Ovary (tissue), 9 donors: ENCODE data around the gene TGIF2. TPM values are rescaled to one million over a fixed set of nuclear protein-coding genes. Genes with fewer than 3 reads are reported as not detected.
"Not testable (repeated sequence)": the region's sequence is repeated elsewhere in the genome, so short reads cannot be mapped to it uniquely, and the experiment has no call there.

Experiments used
- DNase-seq, 5 donors: peaks; one replicate each; pipeline ENCODE4 v3.0.0-alpha.2; 2019 to 2020
- H3K27ac ChIP-seq, 2 donors: fragments of 200-600 bp; one replicate each; pipeline versions ENCODE4 v1.5.1 to v1.8.0; 2019 to 2022
- H3K27me3 ChIP-seq: fragments of 200-600 bp; one replicate; pipeline ENCODE4 v1.8.0; 2022
- H3K36me3 ChIP-seq: fragments of 200-600 bp; sonication (generic); one replicate; pipeline ENCODE4 v1.5.1; 2019
- H3K4me1 ChIP-seq: one replicate; pipeline ENCODE4 v1.8.1; 2013; ENCODE audit warnings: mild to moderate bottlenecking, moderate library complexity; ENCODE audit not compliant: insufficient read depth
- H3K4me3 ChIP-seq: fragments of 200-600 bp; sonication (generic); one replicate; pipeline ENCODE4 v1.5.1; 2017
- H3K9me3 ChIP-seq, 2 donors: fragments of 200-600 bp in 1 of 2; sonication (generic) in 1 of 2; one replicate each; pipeline versions ENCODE4 v1.5.1 to v1.8.1; 2013 to 2019; ENCODE audit warnings: mild to moderate bottlenecking in 1 of 2, moderate library complexity in 1 of 2
- CTCF ChIP-seq, 3 donors: fragments of 450-650 bp in 2 of 3; fragments of 200-600 bp in 1 of 3; IDR thresholded peaks; one replicate each; pipeline versions ENCODE4 v1.5.1 to v1.8.0; 2016 to 2022; ENCODE audit warnings: antibody characterized with exemption in 3 of 3, mild to moderate bottlenecking in 1 of 3
- EP300 ChIP-seq: sonication (generic); formaldehyde crosslinking; IDR thresholded peaks from one replicate; pipeline ENCODE4 v1.6.1; 2017; ENCODE audit warnings: antibody characterized with exemption
- POLR2A ChIP-seq: fragments of 450-650 bp; IDR thresholded peaks from one replicate; pipeline ENCODE4 v1.6.1; 2017; ENCODE audit warnings: antibody characterized with exemption, mild to moderate bottlenecking, moderate library complexity
- WGBS, 3 donors: extraction: QIAGEN DNeasy Blood & Tissue Kit in 1 of 3; methylation state at CpG; one replicate each; pipeline versions ENCODE4 v1.1.5 to v1.1.7; 2013 to 2017; 5-methylcytosine and 5-hydroxymethylcytosine counted together
- intact Hi-C, 4 donors: fragments of 100-400 bp; cut with DNase I; formaldehyde crosslinking; loops; one replicate each; pipeline versions ENCODE4 v1.11.0 to v1.15.1; 2022 to 2023
- polyA plus RNA-seq, 2 donors: library from polyadenylated mRNA; stranded (reverse); fragments of 200-250 nt in 1 of 2; fragments of 350-450 nt in 1 of 2; fragmentation: Illumina TruSeq in 1 of 2; extraction: RNeasy Lipid Tissue Mini Kit (QIAGEN cat#74804) in 1 of 2; gene quantifications; one replicate each; pipeline ENCODE4 v1.2.3, GENCODE V29; 2013 to 2014
- total RNA-seq, 7 donors: library from RNA; depleted of rRNA in 2 of 7; stranded (reverse); fragments of >200 nt in 2 of 7; fragmentation: NEBNext Ultra II Directional in 3 of 7; extraction: Animal tissue kit (Norgen Biotek cat#: 25700) in 3 of 7; gene quantifications; one replicate each; pipeline versions ENCODE4 v1.1.0 to v1.2.4, GENCODE V29; 2016 to 2023
- donor health status: DM: no; HTN: no; CAD: no; lungs with moderate emphysema.
- donor health status: DM: no; HTN: no; CAD: no.
- donor health status: Bipolar disorder and iron deficiency.
- donor health status: DM: yes; HTN: yes; CAD: no.
- donor health status: DM: no; HTN: no; CAD: no.
- donor health status: DM: yes; HTN: yes; CAD: no.

TGIF2 gene
- total and polyA plus RNA-seq, 9 donors, result 12.6 to 39.2 (median 24.8) TPM

- DNase-seq, result no peak
- Histone ChIP-seq H3K9me3 (no peaks in the 10 kb centered on the region), H3K36me3 (no peaks in the 10 kb centered on the region), H3K4me3 (no peak overlapping the region), H3K27me3 (no peaks in the 10 kb centered on the region), H3K27ac (no peak overlapping the region), H3K4me1 (no peaks in the 10 kb centered on the region)
- no peak for TF ChIP-seq POLR2A
- TF ChIP-seq CTCF (IDR thresholded peaks at IDR 0.05), result no peak
- TF ChIP-seq EP300, result no peak
- WGBS, 3 donors, result 77 to 79% (median 78%) methylated on average over 2 of the region's 2 CpGs
- intact Hi-C loops, result no loop called here
These were observed 10.7 kb upstream of the TGIF2 start for GRCh38 chr20:36562724-36563123.

GRCh38 chr20:36563374-36563773 is 10.0 kb upstream of the TGIF2 start:
- Histone ChIP-seq H3K36me3 (no peaks in the 10 kb centered on the region), H3K9me3 (no peaks in the 10 kb centered on the region), H3K4me1 (no peaks in the 10 kb centered on the region), H3K4me3 (no peak overlapping the region), H3K27me3 (no peaks in the 10 kb centered on the region), H3K27ac (no peak overlapping the region)
- 88 to 93% (median 92%) methylated on average over 1 of the region's 1 CpG for WGBS, 3 donors
- TF ChIP-seq EP300 (no peak), POLR2A (no peak), CTCF (IDR thresholded peaks at IDR 0.05) (no peak)
- intact Hi-C loops, result no loop called here
- DNase-seq, result no peak

- DNase-seq, H3K9me3 ChIP-seq, intact Hi-C loops, H3K4me3 ChIP-seq, H3K36me3 ChIP-seq, H3K27me3 ChIP-seq, H3K4me1 ChIP-seq, H3K27ac ChIP-seq: not testable (repeated sequence)
- WGBS, 3 donors, result 93 to 96% (median 93%) methylated on average over 13 of the region's 13 CpGs
These were observed 9.2 kb upstream of the TGIF2 start for GRCh38 chr20:36564078-36564725.

- H3K4me3 ChIP-seq, H3K9me3 ChIP-seq, H3K4me1 ChIP-seq, H3K36me3 ChIP-seq, DNase-seq, intact Hi-C loops, H3K27ac ChIP-seq, H3K27me3 ChIP-seq: not testable (repeated sequence)
- 91 to 94% (median 93%) methylated on average over 6 of the region's 6 CpGs for WGBS, 3 donors
These were observed 8.7 kb upstream of the TGIF2 start for GRCh38 chr20:36564726-36565121.

- Histone ChIP-seq H3K9me3 (no peaks in the 10 kb centered on the region), H3K4me1 (no peaks in the 10 kb centered on the region), H3K27me3 (no peaks in the 10 kb centered on the region), H3K27ac (no peak overlapping the region), H3K4me3 (no peak overlapping the region), H3K36me3 (no peaks in the 10 kb centered on the region)
- intact Hi-C loops, result no loop called here
- WGBS, 3 donors, result 90 to 94% (median 93%) methylated on average over 3 of the region's 3 CpGs
- no peak for DNase-seq
- TF ChIP-seq POLR2A (no peak), EP300 (no peak), CTCF (IDR thresholded peaks at IDR 0.05) (no peak)
These were observed 7.9 kb upstream of the TGIF2 start for GRCh38 chr20:36565520-36565919.
